K562 (cell line): ENCODE results near the gene LEPR. TPM values are rescaled to one million over a fixed set of nuclear protein-coding genes. Genes with fewer than 3 reads are reported as not detected.

Experiments
- DPF2 ChIP-seq: fragments of 450-650 bp; IDR thresholded peaks from 2 replicates; pipeline ENCODE4 v1.6.1; 2016
- FOXK2 ChIP-seq, 2 experiments: fragments of 450-650 bp; IDR thresholded peaks in 1 of 2; conservative IDR thresholded peaks in 1 of 2; 2 replicates each; pipeline ENCODE4 v1.6.1; 2016; ENCODE audit warnings: low read depth in 2 of 2, mild to moderate bottlenecking in 1 of 2
- JUND ChIP-seq, 2 experiments: IDR thresholded peaks; 2 replicates in 1 of 2; 3 replicates in 1 of 2; pipeline ENCODE4 v1.6.1; 2011; ENCODE audit warnings: borderline replicate concordance in 2 of 2, low read depth in 2 of 2, low read length in 2 of 2, improper control_type of control experiment in 1 of 2, missing biosample characterization in 1 of 2, missing genetic modification characterization in 1 of 2, missing genetic modification reagents in 1 of 2
- KDM1A ChIP-seq, 2 experiments: fragments of 450-650 bp; IDR thresholded peaks; 2 replicates each; pipeline ENCODE4 v1.6.1; 2016; ENCODE audit warnings: mild to moderate bottlenecking in 2 of 2
- LEF1 ChIP-seq: fragments of 450-650 bp; IDR thresholded peaks from 2 replicates; pipeline ENCODE4 v1.6.1; 2016; ENCODE audit warnings: mild to moderate bottlenecking
- MBD2 ChIP-seq: sonication (generic); IDR thresholded peaks from 2 replicates; pipeline ENCODE4 v1.6.1; 2016; ENCODE audit warnings: low read depth, borderline replicate concordance
- NCOR1 ChIP-seq: fragments of 450-650 bp; IDR thresholded peaks from 2 replicates; pipeline ENCODE4 v1.6.1; 2016; ENCODE audit warnings: mild to moderate bottlenecking, moderate library complexity
- NR4A1 ChIP-seq, 2 experiments: fragments of 250-450 bp in 1 of 2; fragments of 450-650 bp in 1 of 2; sonication (Bioruptor Pico) in 1 of 2; IDR thresholded peaks; 2 replicates each; pipeline versions ENCODE4 v1.4.0 to v1.6.1; 2016 to 2020; ENCODE audit warnings: mild to moderate bottlenecking in 2 of 2, missing compliant biosample characterization in 1 of 2, missing genetic modification characterization in 1 of 2, moderate library complexity in 1 of 2
- PPARD ChIP-seq: fragments of 250-450 bp; sonication (Bioruptor Pico); IDR thresholded peaks from 2 replicates; pipeline ENCODE4 v1.8.0; 2022; ENCODE audit warnings: inconsistent platforms, mild to moderate bottlenecking, moderate library complexity
- PTTG1 ChIP-seq: fragments of 450-650 bp; IDR thresholded peaks from 2 replicates; pipeline ENCODE4 v1.6.1; 2016; ENCODE audit warnings: low read depth, mild to moderate bottlenecking, missing genetic modification characterization, missing compliant biosample characterization
- PURB ChIP-seq: sonication (generic); formaldehyde crosslinking; IDR thresholded peaks from 2 replicates; pipeline ENCODE4 v1.9.0; 2021; ENCODE audit warnings: low read depth, mild to moderate bottlenecking, missing genetic modification reagents
- RFX1 ChIP-seq: fragments of 450-650 bp; IDR thresholded peaks from 2 replicates; pipeline ENCODE4 v1.6.1; 2016; ENCODE audit warnings: mild to moderate bottlenecking, moderate library complexity
- SMAD4 ChIP-seq: fragments of 250-450 bp; sonication (Bioruptor Pico); conservative IDR thresholded peaks from 2 replicates; pipeline ENCODE4 v1.8.0; 2021; ENCODE audit warnings: inconsistent platforms, mild to moderate bottlenecking, moderate library complexity
- SMC3 ChIP-seq: conservative IDR thresholded peaks from 2 replicates; pipeline ENCODE4 v1.6.1; 2011; ENCODE audit warnings: low read depth, low read length, improper control_type of control experiment; ENCODE audit not compliant: insufficient read depth
- STAG1 ChIP-seq: sonication (generic); formaldehyde crosslinking; IDR thresholded peaks from 2 replicates; pipeline ENCODE4 v1.5.0; 2020; ENCODE audit warnings: missing genetic modification reagents, borderline replicate concordance
- ZNF586 ChIP-seq: fragments of 450-650 bp; formaldehyde crosslinking; conservative IDR thresholded peaks from 2 replicates; pipeline ENCODE4 v1.4.0; 2020; ENCODE audit warnings: mild to moderate bottlenecking, moderate library complexity
- ZNF75A ChIP-seq: fragments of 450-650 bp; formaldehyde crosslinking; IDR thresholded peaks from 2 replicates; pipeline ENCODE4 v1.4.0; 2020; ENCODE audit warnings: mild to moderate bottlenecking
- polyA plus RNA-seq, 8 experiments: library from polyadenylated mRNA; depleted of rRNA in 4 of 8; stranded (reverse) in 5 of 8; unstranded in 3 of 8; fragments of >200 nt; fragmentation: Nextera tagmentation in 2 of 8; fragmentation: Illumina TruSeq in 1 of 8; extraction: Ambion mirVana in 2 of 8; extraction: Trizol in 1 of 8; gene quantifications; 2 replicates each; pipeline versions ENCODE4 v1.2.1 to v1.2.3, GENCODE V29; 2011 to 2014; ENCODE audit warnings: inconsistent platforms in 1 of 8, missing spikeins in 1 of 8
- total RNA-seq, 7 experiments: library from RNA; depleted of rRNA in 6 of 7; stranded (reverse); fragments of >200 nt in 6 of 7; fragmentation: Illumina TruSeq in 2 of 7; extraction: Trizol in 2 of 7; gene quantifications; 2 replicates each; pipeline versions ENCODE4 v1.2.1 to v1.2.3, GENCODE V29; 2011 to 2021; ENCODE audit warnings: low replicate concordance in 1 of 7
- TF ChIP-seq, protein P1 (sequence below): fragments of 250-450 bp; sonication (Bioruptor Pico); IDR thresholded peaks from 2 replicates; pipeline ENCODE4 v1.4.0; 2020; ENCODE audit warnings: mild to moderate bottlenecking
- TF ChIP-seq, protein P2 (sequence below), 2 experiments: fragments of 450-650 bp; IDR thresholded peaks; 2 replicates each; pipeline ENCODE4 v1.6.1; 2016
- TF ChIP-seq, protein P3 (sequence below): fragments of 250-450 bp; sonication (Bioruptor Pico); IDR thresholded peaks from 2 replicates; pipeline ENCODE4 v1.4.0; 2020; ENCODE audit warnings: borderline replicate concordance
- TF ChIP-seq, protein P4 (sequence below): sonication (generic); formaldehyde crosslinking; IDR thresholded peaks from 2 replicates; pipeline ENCODE4 v1.8.1; 2023; ENCODE audit warnings: mild to moderate bottlenecking, missing genetic modification reagents

Gene LEPR
- total and polyA plus RNA-seq, 9 of the 15 experiments (the other 6 are each of a cell fraction or from before 2014, with no cell fraction given), result 12.2 to 111 (median 43.1) TPM

DNA sequence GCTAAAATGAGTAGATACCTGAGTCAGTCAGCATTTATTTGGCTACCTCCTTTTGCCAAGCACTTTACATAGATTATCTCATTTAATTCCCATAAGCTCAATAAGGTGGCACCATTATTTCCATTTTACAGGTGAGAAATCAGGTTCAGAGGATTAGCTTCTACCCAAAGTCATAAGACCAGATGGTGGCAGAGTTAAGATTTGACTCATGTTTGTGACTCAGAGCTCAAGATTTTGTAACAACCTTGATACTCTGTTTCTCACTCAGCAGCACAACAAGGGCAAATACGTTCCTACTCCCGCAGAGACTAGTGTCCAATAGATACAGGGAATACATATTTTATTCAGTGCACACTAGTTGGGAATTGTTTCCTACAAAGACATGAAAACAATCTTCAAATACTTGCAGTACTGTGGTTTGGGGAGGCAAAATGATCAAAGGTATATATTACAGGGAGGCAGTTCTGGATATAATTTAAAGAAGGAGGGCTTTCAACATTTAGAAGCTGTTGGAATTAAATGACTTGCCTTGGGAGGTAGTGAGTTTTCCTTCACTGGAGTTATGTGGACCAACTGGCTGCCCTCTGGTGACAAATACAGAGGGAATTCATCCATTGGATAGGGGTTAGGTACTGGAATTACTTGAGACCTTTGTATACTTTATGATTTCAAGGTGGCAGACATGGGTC lies 3.6 kb downstream of the LEPR start (continued):
- TF ChIP-seq LEF1 (no peak), NR4A1 (CRISPR knock-in tag; IDR thresholded peaks at IDR 0.05) (no peak), NR4A1 (tag; IDR thresholded peaks at IDR 0.05) (no peak), RFX1 (no peak), ZNF586 (CRISPR knock-in tag) (no peak), DPF2 (peak; percentile 92), ZNF75A (no peak), SMAD4 (no peak), MBD2 (no peak), PPARD (CRISPR knock-in tag) (no peak), SMC3 (no peak), PURB (CRISPR knock-in tag) (no peak), PTTG1 (tag) (no peak), FOXK2 (conservative IDR thresholded peaks at IDR 0.05 in 1 of 2, IDR thresholded peaks at IDR 0.05 in 1 of 2; ENCODE audit: low read depth in 2 of 2) (no peak), NCOR1 (peak; percentile 57), JUND (IDR thresholded peaks at IDR 0.05; ENCODE audit: borderline replicate concordance, low read depth, low read length) (peak; percentile 91), JUND (tag; IDR thresholded peaks at IDR 0.05; ENCODE audit: borderline replicate concordance, low read depth, low read length) (peak; percentile 63; the same call in 1 of the 3 replicates), STAG1 (CRISPR knock-in tag) (no peak), KDM1A (IDR thresholded peaks at IDR 0.05) (peak; percentile 88 to 89)
- TF ChIP-seq, protein P1, sequence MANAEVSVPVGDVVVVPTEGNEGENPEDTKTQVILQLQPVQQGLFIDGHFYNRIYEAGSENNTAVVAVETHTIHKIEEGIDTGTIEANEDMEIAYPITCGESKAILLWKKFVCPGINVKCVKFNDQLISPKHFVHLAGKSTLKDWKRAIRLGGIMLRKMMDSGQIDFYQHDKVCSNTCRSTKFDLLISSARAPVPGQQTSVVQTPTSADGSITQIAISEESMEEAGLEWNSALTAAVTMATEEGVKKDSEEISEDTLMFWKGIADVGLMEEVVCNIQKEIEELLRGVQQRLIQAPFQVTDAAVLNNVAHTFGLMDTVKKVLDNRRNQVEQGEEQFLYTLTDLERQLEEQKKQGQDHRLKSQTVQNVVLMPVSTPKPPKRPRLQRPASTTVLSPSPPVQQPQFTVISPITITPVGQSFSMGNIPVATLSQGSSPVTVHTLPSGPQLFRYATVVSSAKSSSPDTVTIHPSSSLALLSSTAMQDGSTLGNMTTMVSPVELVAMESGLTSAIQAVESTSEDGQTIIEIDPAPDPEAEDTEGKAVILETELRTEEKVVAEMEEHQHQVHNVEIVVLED (CRISPR knock-in tag), result no peak
- TF ChIP-seq, protein P2, sequence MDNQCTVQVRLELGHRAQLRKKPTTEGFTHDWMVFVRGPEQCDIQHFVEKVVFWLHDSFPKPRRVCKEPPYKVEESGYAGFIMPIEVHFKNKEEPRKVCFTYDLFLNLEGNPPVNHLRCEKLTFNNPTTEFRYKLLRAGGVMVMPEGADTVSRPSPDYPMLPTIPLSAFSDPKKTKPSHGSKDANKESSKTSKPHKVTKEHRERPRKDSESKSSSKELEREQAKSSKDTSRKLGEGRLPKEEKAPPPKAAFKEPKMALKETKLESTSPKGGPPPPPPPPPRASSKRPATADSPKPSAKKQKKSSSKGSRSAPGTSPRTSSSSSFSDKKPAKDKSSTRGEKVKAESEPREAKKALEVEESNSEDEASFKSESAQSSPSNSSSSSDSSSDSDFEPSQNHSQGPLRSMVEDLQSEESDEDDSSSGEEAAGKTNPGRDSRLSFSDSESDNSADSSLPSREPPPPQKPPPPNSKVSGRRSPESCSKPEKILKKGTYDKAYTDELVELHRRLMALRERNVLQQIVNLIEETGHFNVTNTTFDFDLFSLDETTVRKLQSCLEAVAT (IDR thresholded peaks at IDR 0.05), result no peak
- TF ChIP-seq, protein P3, sequence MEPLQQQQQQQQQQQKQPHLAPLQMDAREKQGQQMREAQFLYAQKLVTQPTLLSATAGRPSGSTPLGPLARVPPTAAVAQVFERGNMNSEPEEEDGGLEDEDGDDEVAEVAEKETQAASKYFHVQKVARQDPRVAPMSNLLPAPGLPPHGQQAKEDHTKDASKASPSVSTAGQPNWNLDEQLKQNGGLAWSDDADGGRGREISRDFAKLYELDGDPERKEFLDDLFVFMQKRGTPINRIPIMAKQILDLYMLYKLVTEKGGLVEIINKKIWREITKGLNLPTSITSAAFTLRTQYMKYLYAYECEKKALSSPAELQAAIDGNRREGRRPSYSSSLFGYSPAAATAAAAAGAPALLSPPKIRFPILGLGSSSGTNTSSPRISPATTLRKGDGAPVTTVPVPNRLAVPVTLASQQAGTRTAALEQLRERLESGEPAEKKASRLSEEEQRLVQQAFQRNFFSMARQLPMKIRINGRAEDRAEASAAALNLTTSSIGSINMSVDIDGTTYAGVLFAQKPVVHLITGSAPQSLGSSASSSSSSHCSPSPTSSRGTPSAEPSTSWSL, result no peak
- TF ChIP-seq, protein P4, sequence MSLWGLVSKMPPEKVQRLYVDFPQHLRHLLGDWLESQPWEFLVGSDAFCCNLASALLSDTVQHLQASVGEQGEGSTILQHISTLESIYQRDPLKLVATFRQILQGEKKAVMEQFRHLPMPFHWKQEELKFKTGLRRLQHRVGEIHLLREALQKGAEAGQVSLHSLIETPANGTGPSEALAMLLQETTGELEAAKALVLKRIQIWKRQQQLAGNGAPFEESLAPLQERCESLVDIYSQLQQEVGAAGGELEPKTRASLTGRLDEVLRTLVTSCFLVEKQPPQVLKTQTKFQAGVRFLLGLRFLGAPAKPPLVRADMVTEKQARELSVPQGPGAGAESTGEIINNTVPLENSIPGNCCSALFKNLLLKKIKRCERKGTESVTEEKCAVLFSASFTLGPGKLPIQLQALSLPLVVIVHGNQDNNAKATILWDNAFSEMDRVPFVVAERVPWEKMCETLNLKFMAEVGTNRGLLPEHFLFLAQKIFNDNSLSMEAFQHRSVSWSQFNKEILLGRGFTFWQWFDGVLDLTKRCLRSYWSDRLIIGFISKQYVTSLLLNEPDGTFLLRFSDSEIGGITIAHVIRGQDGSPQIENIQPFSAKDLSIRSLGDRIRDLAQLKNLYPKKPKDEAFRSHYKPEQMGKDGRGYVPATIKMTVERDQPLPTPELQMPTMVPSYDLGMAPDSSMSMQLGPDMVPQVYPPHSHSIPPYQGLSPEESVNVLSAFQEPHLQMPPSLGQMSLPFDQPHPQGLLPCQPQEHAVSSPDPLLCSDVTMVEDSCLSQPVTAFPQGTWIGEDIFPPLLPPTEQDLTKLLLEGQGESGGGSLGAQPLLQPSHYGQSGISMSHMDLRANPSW, result no peak
